Measurements from ENCODE around the gene SIAE.

Gene SIAE

DNA sequence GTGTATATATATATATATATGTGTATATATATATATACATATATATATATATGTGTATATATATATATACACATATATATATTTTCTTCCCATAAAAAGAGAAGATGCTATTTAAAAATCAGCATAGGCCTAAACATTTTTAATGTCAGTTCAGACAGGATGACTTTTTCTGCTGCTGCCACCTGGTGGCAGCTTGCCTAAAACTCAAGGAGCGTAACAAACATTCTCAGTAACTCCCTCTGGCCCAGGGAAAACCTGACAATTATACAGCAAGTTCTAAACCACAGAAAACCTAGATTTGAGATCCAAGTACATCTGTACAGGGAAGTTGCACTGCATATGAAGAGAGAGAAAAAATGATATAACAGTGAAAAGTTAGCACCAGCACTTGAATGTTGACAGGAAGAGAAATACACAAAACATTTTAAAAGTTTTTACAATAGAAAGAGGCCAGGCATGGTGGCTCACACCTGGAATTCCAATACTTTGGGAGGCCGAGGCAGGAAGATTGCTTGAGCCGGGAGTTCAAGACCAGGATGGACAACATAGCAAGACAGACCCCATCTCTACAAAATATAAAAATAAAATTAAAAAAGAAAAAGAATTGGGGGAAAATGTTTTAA is 87.2 kb downstream of the SIAE start:
- DNase-seq (ENCODE audit: low read depth, low spot score): no peak

DNA sequence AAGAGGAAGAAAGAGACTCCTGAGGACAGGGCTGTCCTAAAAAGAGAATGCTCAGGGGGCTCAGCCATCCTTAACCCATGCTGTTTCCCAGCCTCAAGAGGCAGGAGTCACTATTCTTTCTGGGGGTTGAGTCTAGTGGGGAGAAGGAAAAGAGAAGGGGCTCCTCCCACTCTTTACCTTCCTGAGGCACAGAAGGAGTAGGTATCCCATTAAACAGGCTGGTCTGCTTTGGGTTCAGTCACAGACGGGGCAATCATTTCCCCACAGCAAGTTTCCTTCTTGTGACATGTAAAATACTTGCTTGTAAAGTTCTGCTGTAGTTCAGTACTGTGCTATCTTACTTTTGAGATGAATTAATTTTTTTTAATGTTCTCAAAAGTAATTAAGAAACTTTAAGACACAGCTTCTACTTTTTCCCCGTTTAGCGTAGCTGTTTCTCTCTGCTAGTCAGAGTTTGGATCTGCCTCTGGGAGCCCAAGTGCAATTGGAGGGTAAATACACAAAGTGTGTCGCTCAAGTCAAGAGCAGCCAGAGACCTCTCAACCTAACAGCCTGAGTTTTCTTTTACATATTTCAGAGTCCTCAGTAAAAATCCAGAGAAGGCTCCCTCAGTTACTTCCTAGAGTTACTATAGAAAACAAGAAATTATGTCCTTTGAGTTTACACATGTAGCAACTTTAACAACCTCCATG is 88.7 kb downstream of the SIAE start:
- no peak for DNase-seq (ENCODE audit: low read depth, low spot score)
- no peak overlapping the region for H3K27ac ChIP-seq

More for the DNA sequence above, 87.2 kb downstream of the SIAE start:
- H3K27ac ChIP-seq: no peak overlapping the region

- H3K27ac ChIP-seq: no peak overlapping the region
- no peak for DNase-seq (ENCODE audit: low read depth, low spot score)
Observed at GRCh38 chr11:124583781-124584180, 89.8 kb downstream of the SIAE start.

Data from epithelial cell of prostate (primary cell).